CD14-positive monocyte (primary cell): ENCODE data around the gene SALL3. TPM values are rescaled to one million over a fixed set of nuclear protein-coding genes. Genes with fewer than 3 reads are reported as not detected.
"Not testable (repeated sequence)": the region's sequence is repeated elsewhere in the genome, so short reads cannot be mapped to it uniquely, and the experiment has no call there.

Experiments used
- DNase-seq, 3 donors: peaks; one replicate each; pipeline ENCODE4 v3.0.0-alpha.2; 2011 to 2022
- H2AFZ ChIP-seq: 2 replicates; pipeline ENCODE4 v1.6.0; 2012; ENCODE audit warnings: mild to moderate bottlenecking, low read depth, low read length, inconsistent platforms; ENCODE audit not compliant: insufficient read depth, poor library complexity, severe bottlenecking
- H3K27ac ChIP-seq, 2 donors: 1 replicate in 1 of 2; 2 replicates in 1 of 2; pipeline ENCODE4 v1.5.1; 2012 to 2013; ENCODE audit warnings: low read length in 2 of 2, control low read depth in 1 of 2, inconsistent platforms in 1 of 2, low read depth in 1 of 2, mild to moderate bottlenecking in 1 of 2
- H3K27me3 ChIP-seq, 2 donors: one replicate each; pipeline versions ENCODE4 v1.6.0 to v1.6.1; 2011 to 2013; ENCODE audit warnings: low read length in 2 of 2; ENCODE audit not compliant: control insufficient read depth in 2 of 2, insufficient read depth in 2 of 2
- H3K36me3 ChIP-seq, 2 donors: replicated peaks in 1 of 2; 1 replicate in 1 of 2; 2 replicates in 1 of 2; pipeline versions ENCODE4 v1.5.1 to v1.6.1; 2012 to 2013; ENCODE audit warnings: low read length in 2 of 2, control low read depth in 1 of 2, inconsistent platforms in 1 of 2, mild to moderate bottlenecking in 1 of 2; ENCODE audit not compliant: insufficient read depth in 2 of 2, control insufficient read depth in 1 of 2
- H3K4me1 ChIP-seq, 2 donors: 1 replicate in 1 of 2; 2 replicates in 1 of 2; pipeline versions ENCODE4 v1.5.1 to v1.6.1; 2012 to 2013; ENCODE audit warnings: low read length in 2 of 2, control low read depth in 1 of 2, inconsistent platforms in 1 of 2, mild to moderate bottlenecking in 1 of 2, moderate library complexity in 1 of 2; ENCODE audit not compliant: insufficient read depth in 2 of 2, control insufficient read depth in 1 of 2
- H3K4me2 ChIP-seq: replicated peaks from 2 replicates; pipeline ENCODE3; 2012; ENCODE audit warnings: low read length, moderate library complexity, mild to moderate bottlenecking; ENCODE audit not compliant: poor library complexity, severe bottlenecking; ENCODE audit errors: extremely low read depth
- H3K4me3 ChIP-seq, 3 experiments: fragments of 200-600 bp in 1 of 3; sonication (generic) in 1 of 3; replicated peaks in 1 of 3; 1 replicate in 2 of 3; 2 replicates in 1 of 3; pipeline ENCODE4 v1.5.1; 2011 to 2013; ENCODE audit warnings: low read length in 3 of 3, mild to moderate bottlenecking in 3 of 3, control low read depth in 2 of 3, low read depth in 2 of 3, inconsistent platforms in 1 of 3, moderate library complexity in 1 of 3
- H3K79me2 ChIP-seq: 2 replicates; pipeline ENCODE4 v1.6.0; 2012; ENCODE audit warnings: mild to moderate bottlenecking, control low read depth, inconsistent platforms, low read length, moderate library complexity; ENCODE audit not compliant: insufficient read depth
- H3K9ac ChIP-seq: 2 replicates; pipeline ENCODE4 v1.6.0; 2017; ENCODE audit warnings: low read length, mild to moderate bottlenecking; ENCODE audit not compliant: insufficient read depth, poor library complexity, severe bottlenecking
- H3K9me3 ChIP-seq, 2 donors: replicated peaks in 1 of 2; 1 replicate in 1 of 2; 2 replicates in 1 of 2; pipeline versions ENCODE4 v1.5.1 to v1.6.1; 2012 to 2013; ENCODE audit warnings: low read length in 2 of 2, control low read depth in 1 of 2; ENCODE audit not compliant: control insufficient read depth in 1 of 2, insufficient read depth in 1 of 2
- H4K20me1 ChIP-seq: 2 replicates; pipeline ENCODE4 v1.6.0; 2012; ENCODE audit warnings: mild to moderate bottlenecking, low read length, control low read depth, moderate library complexity; ENCODE audit not compliant: insufficient read depth
- H3K27ac Mint-ChIP-seq, 7 donors: one replicate each; pipeline ENCODE4 v1.8.0; 2020; ENCODE audit warnings: mild to moderate bottlenecking in 7 of 7, mixed read lengths in 7 of 7, moderate library complexity in 6 of 7, inconsistent platforms in 2 of 7
- H3K27me3 Mint-ChIP-seq, 3 donors: one replicate each; pipeline ENCODE4 v1.8.0; 2021 to 2022; ENCODE audit warnings: low read depth in 3 of 3, mild to moderate bottlenecking in 3 of 3, mixed read lengths in 3 of 3, moderate library complexity in 3 of 3, inconsistent platforms in 1 of 3
- H3K36me3 Mint-ChIP-seq, 2 donors: one replicate each; pipeline ENCODE4 v1.8.0; 2020; ENCODE audit warnings: mixed read lengths in 2 of 2, inconsistent platforms in 1 of 2, mild to moderate bottlenecking in 1 of 2
- H3K4me1 Mint-ChIP-seq: one replicate; pipeline ENCODE4 v1.8.0; 2020; ENCODE audit warnings: mild to moderate bottlenecking, mixed read lengths
- H3K4me3 Mint-ChIP-seq, 2 donors: one replicate each; pipeline ENCODE4 v1.8.0; 2020; ENCODE audit warnings: mild to moderate bottlenecking in 2 of 2, mixed read lengths in 2 of 2, moderate library complexity in 1 of 2
- H3K9me3 Mint-ChIP-seq, 7 donors: one replicate each; pipeline ENCODE4 v1.8.0; 2020 to 2022; ENCODE audit warnings: mixed read lengths in 7 of 7, mild to moderate bottlenecking in 6 of 7, moderate library complexity in 6 of 7, inconsistent platforms in 2 of 7
- WGBS: methylation state at CpG from one replicate; pipeline ENCODE4 v1.1.5; 2013; ENCODE audit warnings: missing lambda C conversion rate; ENCODE audit not compliant: insufficient coverage; 5-methylcytosine and 5-hydroxymethylcytosine counted together
- intact Hi-C, 2 donors: fragments of 100-400 bp; cut with micrococcal nuclease; formaldehyde crosslinking; loops; one replicate each; pipeline versions ENCODE4 v1.15.0 to v1.15.1; 2023
- polyA plus RNA-seq, 3 donors: library from polyadenylated mRNA; depleted of rRNA in 1 of 3; unstranded in 2 of 3; stranded (reverse) in 1 of 3; fragments of 300-500 nt in 2 of 3; fragments of >200 nt in 1 of 3; fragmentation: Illumina TruSeq in 2 of 3; gene quantifications; 1 replicate in 2 of 3; 2 replicates in 1 of 3; pipeline ENCODE4 v1.2.3, GENCODE V29; 2012 to 2021
- TF ChIP-seq, protein P1 (sequence below): fragments of 200-600 bp; IDR thresholded peaks from one replicate; pipeline ENCODE4 v1.8.0; 2022; ENCODE audit warnings: antibody characterized with exemption, mild to moderate bottlenecking

Gene SALL3
- polyA plus RNA-seq, 3 donors: not detected

DNA sequence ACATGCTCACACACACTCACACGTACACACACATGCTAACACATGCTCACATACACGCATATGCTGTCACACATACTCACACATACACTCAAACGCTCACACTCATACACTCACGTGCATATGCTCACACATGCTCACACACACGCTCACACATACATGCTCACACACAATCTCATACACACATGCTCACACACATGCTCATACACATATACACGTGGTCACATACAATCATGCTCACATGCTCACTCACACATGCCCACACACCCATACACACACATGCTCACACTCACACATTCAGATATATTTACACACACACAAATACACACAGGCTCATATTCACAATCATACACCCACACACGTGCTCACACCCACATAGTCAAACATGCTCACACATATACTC is 17.5 kb upstream of the SALL3 start:
- no peak overlapping the region for H3K27ac Mint-ChIP-seq
- Histone ChIP-seq H3K4me2 (no peak overlapping the region), H3K9me3 (peaks cover 0 to 3% of the 10 kb centered on the region in 2 donors), H3K79me2 (no peaks in the 10 kb centered on the region), H3K27ac (no peak overlapping the region), H4K20me1 (no peaks in the 10 kb centered on the region), H2AFZ (no peak overlapping the region), H3K4me1 (no peaks in the 10 kb centered on the region), H3K9ac (no peak overlapping the region), H3K27me3 (no peaks in the 10 kb centered on the region), H3K4me3 (no peak overlapping the region), H3K36me3 (no peaks in the 10 kb centered on the region)
- intact Hi-C loops: no loop called here
- 83% methylated on average over 7 of the region's 7 CpGs for WGBS
- H3K4me3 Mint-ChIP-seq: no peak overlapping the region
- TF ChIP-seq, protein P1, sequence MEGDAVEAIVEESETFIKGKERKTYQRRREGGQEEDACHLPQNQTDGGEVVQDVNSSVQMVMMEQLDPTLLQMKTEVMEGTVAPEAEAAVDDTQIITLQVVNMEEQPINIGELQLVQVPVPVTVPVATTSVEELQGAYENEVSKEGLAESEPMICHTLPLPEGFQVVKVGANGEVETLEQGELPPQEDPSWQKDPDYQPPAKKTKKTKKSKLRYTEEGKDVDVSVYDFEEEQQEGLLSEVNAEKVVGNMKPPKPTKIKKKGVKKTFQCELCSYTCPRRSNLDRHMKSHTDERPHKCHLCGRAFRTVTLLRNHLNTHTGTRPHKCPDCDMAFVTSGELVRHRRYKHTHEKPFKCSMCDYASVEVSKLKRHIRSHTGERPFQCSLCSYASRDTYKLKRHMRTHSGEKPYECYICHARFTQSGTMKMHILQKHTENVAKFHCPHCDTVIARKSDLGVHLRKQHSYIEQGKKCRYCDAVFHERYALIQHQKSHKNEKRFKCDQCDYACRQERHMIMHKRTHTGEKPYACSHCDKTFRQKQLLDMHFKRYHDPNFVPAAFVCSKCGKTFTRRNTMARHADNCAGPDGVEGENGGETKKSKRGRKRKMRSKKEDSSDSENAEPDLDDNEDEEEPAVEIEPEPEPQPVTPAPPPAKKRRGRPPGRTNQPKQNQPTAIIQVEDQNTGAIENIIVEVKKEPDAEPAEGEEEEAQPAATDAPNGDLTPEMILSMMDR: no peak
- DNase-seq: no peak
- no peaks in the 10 kb centered on the region for H3K36me3 Mint-ChIP-seq
- H3K4me1 Mint-ChIP-seq: no peaks in the 10 kb centered on the region
- peaks cover 2 to 27% (median 18%) of the 10 kb centered on the region in 7 donors for H3K9me3 Mint-ChIP-seq
- H3K27me3 Mint-ChIP-seq: peaks cover 2 to 8% (median 2%) of the 10 kb centered on the region in 3 donors

DNA sequence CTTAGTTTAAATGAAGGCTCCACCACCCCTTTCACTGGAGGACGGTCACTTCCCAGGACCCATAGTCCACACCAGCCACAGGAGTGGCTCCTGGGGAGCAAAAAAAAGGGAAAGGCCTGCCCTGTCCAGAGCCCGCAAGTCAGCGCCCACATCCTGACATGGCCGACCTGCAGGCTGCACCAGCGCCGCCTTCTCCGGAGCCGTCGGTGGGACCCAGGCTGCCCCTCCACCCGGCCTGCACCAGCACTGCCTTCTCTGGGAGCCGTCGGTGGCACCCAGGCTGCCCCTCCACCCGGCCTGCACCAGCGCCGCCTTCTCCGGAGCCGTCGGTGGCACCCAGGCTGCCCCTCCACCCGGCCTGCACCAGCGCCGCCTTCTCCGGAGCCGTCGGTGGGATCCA is 14.9 kb upstream of the SALL3 start:
- peaks cover 2 to 13% (median 7%) of the 10 kb centered on the region in 3 donors for H3K27me3 Mint-ChIP-seq
- 89% methylated on average over 15 of the region's 24 CpGs for WGBS
- H3K9me3 ChIP-seq: not testable (repeated sequence)

More for the DNA sequence above, 14.9 kb upstream of the SALL3 start:
- H3K36me3 Mint-ChIP-seq, intact Hi-C loops, H3K4me3 Mint-ChIP-seq, H3K27ac ChIP-seq, H3K9ac ChIP-seq, H3K27me3 ChIP-seq, H3K4me2 ChIP-seq, H3K27ac Mint-ChIP-seq, H3K79me2 ChIP-seq, H3K4me3 ChIP-seq, H3K36me3 ChIP-seq, H3K4me1 Mint-ChIP-seq, DNase-seq, H4K20me1 ChIP-seq, H3K4me1 ChIP-seq, H2AFZ ChIP-seq: not testable (repeated sequence)
- peaks cover 2 to 21% (median 18%) of the 10 kb centered on the region in 7 donors for H3K9me3 Mint-ChIP-seq
